ENCODE data around the gene SEMA6A. TPM values are rescaled to one million over a fixed set of nuclear protein-coding genes. Genes with fewer than 3 reads are reported as not detected.

Gene SEMA6A, protein sequence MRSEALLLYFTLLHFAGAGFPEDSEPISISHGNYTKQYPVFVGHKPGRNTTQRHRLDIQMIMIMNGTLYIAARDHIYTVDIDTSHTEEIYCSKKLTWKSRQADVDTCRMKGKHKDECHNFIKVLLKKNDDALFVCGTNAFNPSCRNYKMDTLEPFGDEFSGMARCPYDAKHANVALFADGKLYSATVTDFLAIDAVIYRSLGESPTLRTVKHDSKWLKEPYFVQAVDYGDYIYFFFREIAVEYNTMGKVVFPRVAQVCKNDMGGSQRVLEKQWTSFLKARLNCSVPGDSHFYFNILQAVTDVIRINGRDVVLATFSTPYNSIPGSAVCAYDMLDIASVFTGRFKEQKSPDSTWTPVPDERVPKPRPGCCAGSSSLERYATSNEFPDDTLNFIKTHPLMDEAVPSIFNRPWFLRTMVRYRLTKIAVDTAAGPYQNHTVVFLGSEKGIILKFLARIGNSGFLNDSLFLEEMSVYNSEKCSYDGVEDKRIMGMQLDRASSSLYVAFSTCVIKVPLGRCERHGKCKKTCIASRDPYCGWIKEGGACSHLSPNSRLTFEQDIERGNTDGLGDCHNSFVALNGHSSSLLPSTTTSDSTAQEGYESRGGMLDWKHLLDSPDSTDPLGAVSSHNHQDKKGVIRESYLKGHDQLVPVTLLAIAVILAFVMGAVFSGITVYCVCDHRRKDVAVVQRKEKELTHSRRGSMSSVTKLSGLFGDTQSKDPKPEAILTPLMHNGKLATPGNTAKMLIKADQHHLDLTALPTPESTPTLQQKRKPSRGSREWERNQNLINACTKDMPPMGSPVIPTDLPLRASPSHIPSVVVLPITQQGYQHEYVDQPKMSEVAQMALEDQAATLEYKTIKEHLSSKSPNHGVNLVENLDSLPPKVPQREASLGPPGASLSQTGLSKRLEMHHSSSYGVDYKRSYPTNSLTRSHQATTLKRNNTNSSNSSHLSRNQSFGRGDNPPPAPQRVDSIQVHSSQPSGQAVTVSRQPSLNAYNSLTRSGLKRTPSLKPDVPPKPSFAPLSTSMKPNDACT
- total RNA-seq (ENCODE audit: low replicate concordance), result 74.0 and 84.2 TPM in 2 replicates
- long read RNA-seq, full-length matches to known transcripts, result 1 of 10 reads
- long read RNA-seq, partial matches to known transcripts, result 1 of 10 reads
- long read RNA-seq, other reads (novel, unspliced or antisense), result 8 of 10 reads

DNA sequence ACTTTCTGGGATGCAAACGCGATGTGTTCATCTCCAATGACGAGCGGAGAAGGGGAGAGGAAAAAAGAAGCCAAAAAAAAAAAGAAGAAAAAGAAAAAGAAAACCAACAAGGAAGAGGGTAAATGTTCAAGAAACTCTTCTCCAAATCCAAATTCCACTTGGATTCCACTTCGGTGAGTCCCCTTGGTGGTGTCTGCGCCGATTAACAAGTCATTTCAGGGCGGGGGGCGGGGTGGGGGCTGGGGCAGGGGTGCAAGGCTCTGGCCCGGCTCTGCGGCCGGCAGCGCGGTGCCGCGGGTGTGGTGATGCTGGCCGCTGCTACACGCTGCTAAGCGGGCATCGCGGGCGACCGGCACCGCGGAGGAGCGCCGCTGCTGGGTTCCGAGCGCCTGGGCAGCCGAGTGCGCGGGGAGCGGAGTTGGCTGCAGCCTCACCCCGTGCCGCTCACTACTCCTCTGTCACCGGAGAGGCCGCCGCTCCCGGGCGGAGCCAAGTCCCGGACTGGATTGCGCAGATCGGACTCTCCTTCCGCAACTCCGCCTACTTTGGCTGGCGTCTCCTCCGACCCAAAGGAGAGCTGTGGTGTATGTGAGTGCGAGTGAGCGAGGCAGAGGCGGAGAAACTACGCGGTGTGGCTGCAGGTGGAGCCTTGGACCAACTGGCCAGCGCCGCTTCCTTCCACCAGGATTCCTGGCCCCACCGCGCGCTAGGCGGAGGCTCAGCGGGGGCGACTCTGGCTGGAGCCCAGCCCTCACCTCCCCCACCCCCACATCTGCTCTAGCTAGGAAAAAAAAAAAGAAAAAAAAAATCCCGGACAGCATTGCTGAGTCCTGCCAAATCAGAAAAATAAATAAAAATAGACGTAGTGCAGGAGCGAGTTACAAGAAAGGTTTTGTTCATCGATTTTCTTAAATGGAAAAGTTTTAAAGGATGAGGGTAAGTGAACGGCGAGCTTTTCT, at the start of gene SEMA6A:
Gene SEMA6A, minus strand, starts transcription at position 457 of the 959 bp plus-strand sequence. CDS start 69,879 bp downstream, outside the sequence.
- TF ChIP-seq, protein P1, sequence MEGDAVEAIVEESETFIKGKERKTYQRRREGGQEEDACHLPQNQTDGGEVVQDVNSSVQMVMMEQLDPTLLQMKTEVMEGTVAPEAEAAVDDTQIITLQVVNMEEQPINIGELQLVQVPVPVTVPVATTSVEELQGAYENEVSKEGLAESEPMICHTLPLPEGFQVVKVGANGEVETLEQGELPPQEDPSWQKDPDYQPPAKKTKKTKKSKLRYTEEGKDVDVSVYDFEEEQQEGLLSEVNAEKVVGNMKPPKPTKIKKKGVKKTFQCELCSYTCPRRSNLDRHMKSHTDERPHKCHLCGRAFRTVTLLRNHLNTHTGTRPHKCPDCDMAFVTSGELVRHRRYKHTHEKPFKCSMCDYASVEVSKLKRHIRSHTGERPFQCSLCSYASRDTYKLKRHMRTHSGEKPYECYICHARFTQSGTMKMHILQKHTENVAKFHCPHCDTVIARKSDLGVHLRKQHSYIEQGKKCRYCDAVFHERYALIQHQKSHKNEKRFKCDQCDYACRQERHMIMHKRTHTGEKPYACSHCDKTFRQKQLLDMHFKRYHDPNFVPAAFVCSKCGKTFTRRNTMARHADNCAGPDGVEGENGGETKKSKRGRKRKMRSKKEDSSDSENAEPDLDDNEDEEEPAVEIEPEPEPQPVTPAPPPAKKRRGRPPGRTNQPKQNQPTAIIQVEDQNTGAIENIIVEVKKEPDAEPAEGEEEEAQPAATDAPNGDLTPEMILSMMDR (conservative IDR thresholded peaks at IDR 0.05), result peak; percentile 38
- H3K27me3 Mint-ChIP-seq, result peaks cover 7% of the 10 kb centered on the region
- H3K4me3 Mint-ChIP-seq, result peak within 1 kb of the TSS; percentile 99
- peaks cover 7% of the 10 kb centered on the region for H3K9me3 Mint-ChIP-seq
- peak within 1 kb of the TSS; percentile 93 for H3K27ac Mint-ChIP-seq
- H3K4me1 Mint-ChIP-seq (ENCODE audit: unreplicated experiment), result peaks cover 21% of the 10 kb centered on the region
- peak; percentile 97 for DNase-seq (ENCODE audit: extremely low spot score, unreplicated experiment)
- H3K36me3 Mint-ChIP-seq, result peaks cover 5% of the 10 kb centered on the region

DNA sequence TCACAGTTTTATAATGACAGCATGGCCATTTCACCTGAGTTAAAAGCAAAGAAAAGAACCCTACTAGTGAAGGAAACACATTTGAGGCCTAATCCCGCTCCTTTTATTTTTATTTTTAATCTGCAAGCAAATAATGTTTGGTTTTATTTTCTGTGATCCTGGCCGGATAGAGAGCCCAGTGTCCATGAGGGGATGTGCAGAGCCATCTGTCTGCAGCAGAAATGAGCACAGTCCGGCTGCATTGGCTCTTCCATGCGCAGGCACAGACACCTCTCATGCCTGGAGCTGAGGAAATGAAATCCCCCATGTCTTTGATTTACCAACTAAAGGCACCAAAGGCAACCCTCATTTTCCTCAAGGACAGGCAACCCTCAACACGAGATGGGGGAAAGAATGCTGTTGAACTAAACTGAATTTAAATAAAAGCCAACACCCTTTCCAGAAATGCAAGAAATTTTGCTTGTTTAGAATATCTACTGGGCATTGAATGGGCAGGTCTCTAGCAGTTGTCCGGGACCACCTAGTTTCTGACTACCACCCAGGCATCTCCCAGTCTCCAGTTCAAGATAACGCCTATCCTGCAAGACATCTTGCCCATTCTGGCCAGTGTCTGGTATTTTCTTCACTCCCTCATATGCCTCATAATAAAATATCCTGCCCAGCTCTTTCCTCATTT, 47.9 kb upstream of the SEMA6A start:
- Mint-ChIP-seq H3K4me3 (no peak overlapping the region), H3K9me3 (no peaks in the 10 kb centered on the region), H3K4me1 (ENCODE audit: unreplicated experiment) (peaks cover 21% of the 10 kb centered on the region), H3K36me3 (no peaks in the 10 kb centered on the region), H3K27me3 (no peaks in the 10 kb centered on the region), H3K27ac (no peak overlapping the region)
- DNase-seq (ENCODE audit: extremely low spot score, unreplicated experiment), result no peak
- TF ChIP-seq, protein P1 (conservative IDR thresholded peaks at IDR 0.05), result no peak

DNA sequence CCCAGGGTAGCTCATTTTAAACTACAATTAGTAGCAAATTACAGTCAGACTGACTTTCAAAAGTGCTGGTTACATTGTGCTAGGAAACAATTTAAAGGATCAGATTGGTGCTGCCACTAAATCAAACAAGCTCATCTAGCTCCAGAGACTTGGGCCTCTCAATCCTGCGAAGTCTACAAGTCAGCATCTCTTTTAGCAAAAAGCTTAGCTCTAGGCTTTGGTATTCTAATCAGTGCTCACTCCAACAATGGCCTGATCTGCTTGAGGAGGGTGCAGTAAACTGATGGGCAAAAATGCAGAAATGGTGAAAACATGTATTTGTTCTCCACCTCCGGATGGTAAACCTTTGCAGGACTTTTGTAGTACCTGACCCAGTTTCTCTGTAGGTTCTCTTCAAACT, 47.0 kb upstream of the SEMA6A start:
- Mint-ChIP-seq H3K36me3 (no peaks in the 10 kb centered on the region), H3K9me3 (no peaks in the 10 kb centered on the region), H3K27me3 (no peaks in the 10 kb centered on the region), H3K4me3 (no peak overlapping the region), H3K27ac (no peak overlapping the region), H3K4me1 (ENCODE audit: unreplicated experiment) (peaks cover 17% of the 10 kb centered on the region)
- TF ChIP-seq, protein P1 (conservative IDR thresholded peaks at IDR 0.05), result no peak
- DNase-seq (ENCODE audit: extremely low spot score, unreplicated experiment), result no peak

DNA sequence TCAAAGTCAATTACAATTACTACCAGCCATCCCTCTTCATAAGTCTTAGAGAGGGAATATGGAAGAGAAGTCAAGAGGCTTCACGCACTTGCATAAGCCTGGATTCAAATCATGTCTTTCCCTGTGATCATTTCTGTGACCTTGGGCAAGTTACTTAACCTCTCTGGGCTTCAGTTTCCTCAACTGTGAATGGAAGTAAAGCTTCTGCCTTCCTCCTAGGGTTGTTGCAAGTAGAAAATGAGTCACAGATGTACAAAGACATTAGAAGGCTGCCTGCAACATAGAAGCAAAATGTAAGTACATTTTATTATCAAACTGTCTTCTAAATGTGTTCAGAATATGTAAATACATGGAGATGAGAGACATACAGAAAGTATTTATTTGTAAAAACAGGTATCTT, 42.3 kb upstream of the SEMA6A start:
- TF ChIP-seq, protein P1 (conservative IDR thresholded peaks at IDR 0.05), result no peak
- H3K9me3 Mint-ChIP-seq, result no peaks in the 10 kb centered on the region
- H3K36me3 Mint-ChIP-seq, result no peaks in the 10 kb centered on the region
- DNase-seq (ENCODE audit: extremely low spot score, unreplicated experiment), result no peak
- H3K27ac Mint-ChIP-seq, result no peak overlapping the region
- no peaks in the 10 kb centered on the region for H3K27me3 Mint-ChIP-seq
- H3K4me1 Mint-ChIP-seq (ENCODE audit: unreplicated experiment), result peaks cover 17% of the 10 kb centered on the region
- no peak overlapping the region for H3K4me3 Mint-ChIP-seq

All from type B pancreatic cell (in vitro differentiated cells).